Progenitor cell of endocrine pancreas (in vitro differentiated cells): ENCODE results near the gene HOXD4. TPM values are rescaled to one million over a fixed set of nuclear protein-coding genes. Genes with fewer than 3 reads are reported as not detected.

Experiments used
- DNase-seq: peaks from one replicate; pipeline ENCODE4 v3.0.0; 2021; ENCODE audit warnings: low spot score; ENCODE audit not compliant: unreplicated experiment
- H3K27ac Mint-ChIP-seq: 2 replicates; pipeline ENCODE4 v1.8.0; 2021; ENCODE audit warnings: mild to moderate bottlenecking, moderate library complexity, mixed read lengths
- H3K27me3 Mint-ChIP-seq: 2 replicates; pipeline ENCODE4 v1.8.0; 2021; ENCODE audit warnings: mixed read lengths
- H3K36me3 Mint-ChIP-seq: 2 replicates; pipeline ENCODE4 v1.8.0; 2022; ENCODE audit warnings: mixed read lengths; ENCODE audit not compliant: insufficient read depth
- H3K4me1 Mint-ChIP-seq: 2 replicates; pipeline ENCODE4 v1.8.0; 2021; ENCODE audit warnings: low read depth, mixed read lengths
- H3K4me3 Mint-ChIP-seq: 2 replicates; pipeline ENCODE4 v1.8.0; 2021; ENCODE audit warnings: low read depth, mild to moderate bottlenecking, moderate library complexity, mixed read lengths
- H3K9me3 Mint-ChIP-seq: 2 replicates; pipeline ENCODE4 v1.8.0; 2021; ENCODE audit warnings: low read depth, mixed read lengths
- total RNA-seq: library from RNA; stranded (reverse); gene quantifications from 2 replicates; pipeline ENCODE4 v1.2.1, GENCODE V29; 2021
- TF ChIP-seq, protein P1 (sequence below): fragments of 200-600 bp; sonication (generic); IDR thresholded peaks from one replicate; pipeline ENCODE4 v1.5.0; 2021; ENCODE audit warnings: antibody characterized with exemption, mild to moderate bottlenecking; ENCODE audit not compliant: unreplicated experiment

Gene HOXD4
- total RNA-seq, 1 donor from 2014 or later, result not detected

GRCh38 chr2:176160251-176160985 is 9.1 kb downstream of the HOXD4 start:
- no peak for DNase-seq
- Mint-ChIP-seq H3K9me3 (no peaks in the 10 kb centered on the region), H3K27ac (no peak overlapping the region), H3K4me1 (peaks cover 3% of the 10 kb centered on the region), H3K4me3 (no peak overlapping the region), H3K36me3 (no peaks in the 10 kb centered on the region), H3K27me3 (peaks cover 94% of the 10 kb centered on the region)
- TF ChIP-seq, protein P1, sequence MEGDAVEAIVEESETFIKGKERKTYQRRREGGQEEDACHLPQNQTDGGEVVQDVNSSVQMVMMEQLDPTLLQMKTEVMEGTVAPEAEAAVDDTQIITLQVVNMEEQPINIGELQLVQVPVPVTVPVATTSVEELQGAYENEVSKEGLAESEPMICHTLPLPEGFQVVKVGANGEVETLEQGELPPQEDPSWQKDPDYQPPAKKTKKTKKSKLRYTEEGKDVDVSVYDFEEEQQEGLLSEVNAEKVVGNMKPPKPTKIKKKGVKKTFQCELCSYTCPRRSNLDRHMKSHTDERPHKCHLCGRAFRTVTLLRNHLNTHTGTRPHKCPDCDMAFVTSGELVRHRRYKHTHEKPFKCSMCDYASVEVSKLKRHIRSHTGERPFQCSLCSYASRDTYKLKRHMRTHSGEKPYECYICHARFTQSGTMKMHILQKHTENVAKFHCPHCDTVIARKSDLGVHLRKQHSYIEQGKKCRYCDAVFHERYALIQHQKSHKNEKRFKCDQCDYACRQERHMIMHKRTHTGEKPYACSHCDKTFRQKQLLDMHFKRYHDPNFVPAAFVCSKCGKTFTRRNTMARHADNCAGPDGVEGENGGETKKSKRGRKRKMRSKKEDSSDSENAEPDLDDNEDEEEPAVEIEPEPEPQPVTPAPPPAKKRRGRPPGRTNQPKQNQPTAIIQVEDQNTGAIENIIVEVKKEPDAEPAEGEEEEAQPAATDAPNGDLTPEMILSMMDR, result no peak

- Mint-ChIP-seq H3K27ac (no peak overlapping the region), H3K27me3 (peaks cover 94% of the 10 kb centered on the region), H3K4me1 (peaks cover 3% of the 10 kb centered on the region), H3K36me3 (no peaks in the 10 kb centered on the region), H3K4me3 (no peak overlapping the region), H3K9me3 (no peaks in the 10 kb centered on the region)
- no peak for DNase-seq
- TF ChIP-seq, protein P1, result no peak
These were observed 9.9 kb downstream of the HOXD4 start for GRCh38 chr2:176160986-176161824.

DNA sequence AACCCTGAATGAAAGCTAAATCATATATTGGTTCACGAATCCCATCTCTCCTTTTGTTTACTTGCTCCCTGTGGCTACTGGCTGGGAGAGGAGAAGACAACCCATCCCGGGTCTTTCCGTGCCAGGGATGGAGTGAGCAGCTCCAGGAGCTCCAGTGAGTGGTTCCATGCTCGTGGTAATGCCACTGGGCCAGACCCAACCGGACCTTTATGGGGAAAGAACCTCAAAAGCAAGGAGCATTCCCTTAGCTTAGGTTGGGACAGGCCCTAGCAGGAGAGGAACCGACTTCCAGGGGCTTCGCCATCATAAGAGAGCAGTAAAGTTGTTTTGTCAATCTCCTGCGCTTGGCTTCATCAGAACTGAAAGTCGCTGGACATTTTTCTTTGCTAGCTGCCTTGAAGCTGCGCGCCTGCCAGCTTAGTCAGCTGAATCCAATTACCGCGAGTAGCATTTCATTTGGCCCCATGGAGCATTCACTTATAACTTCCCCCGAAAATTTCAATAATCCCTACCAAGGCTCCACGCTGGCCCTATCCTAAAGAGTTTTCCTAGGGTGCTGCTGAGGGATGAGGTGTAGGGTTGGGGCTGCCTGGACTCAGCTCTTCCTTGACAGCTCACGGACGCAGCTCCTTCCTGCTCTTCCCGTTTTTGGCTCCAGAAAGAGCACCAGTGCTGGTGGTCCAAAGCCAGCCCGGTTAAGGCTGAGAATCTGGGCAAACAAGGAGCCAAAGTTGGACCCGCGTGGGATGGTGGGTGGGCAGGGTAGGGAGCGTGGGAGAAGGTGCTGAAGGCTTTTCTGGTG is 10.7 kb downstream of the HOXD4 start:
- H3K36me3 Mint-ChIP-seq, result no peaks in the 10 kb centered on the region
- H3K9me3 Mint-ChIP-seq, result no peaks in the 10 kb centered on the region
- H3K4me3 Mint-ChIP-seq, result no peak overlapping the region
- H3K27me3 Mint-ChIP-seq, result peaks cover 95% of the 10 kb centered on the region
- H3K27ac Mint-ChIP-seq, result no peak overlapping the region
- no peak for DNase-seq
- H3K4me1 Mint-ChIP-seq, result peaks cover 3% of the 10 kb centered on the region
- TF ChIP-seq, protein P1, result no peak

DNA sequence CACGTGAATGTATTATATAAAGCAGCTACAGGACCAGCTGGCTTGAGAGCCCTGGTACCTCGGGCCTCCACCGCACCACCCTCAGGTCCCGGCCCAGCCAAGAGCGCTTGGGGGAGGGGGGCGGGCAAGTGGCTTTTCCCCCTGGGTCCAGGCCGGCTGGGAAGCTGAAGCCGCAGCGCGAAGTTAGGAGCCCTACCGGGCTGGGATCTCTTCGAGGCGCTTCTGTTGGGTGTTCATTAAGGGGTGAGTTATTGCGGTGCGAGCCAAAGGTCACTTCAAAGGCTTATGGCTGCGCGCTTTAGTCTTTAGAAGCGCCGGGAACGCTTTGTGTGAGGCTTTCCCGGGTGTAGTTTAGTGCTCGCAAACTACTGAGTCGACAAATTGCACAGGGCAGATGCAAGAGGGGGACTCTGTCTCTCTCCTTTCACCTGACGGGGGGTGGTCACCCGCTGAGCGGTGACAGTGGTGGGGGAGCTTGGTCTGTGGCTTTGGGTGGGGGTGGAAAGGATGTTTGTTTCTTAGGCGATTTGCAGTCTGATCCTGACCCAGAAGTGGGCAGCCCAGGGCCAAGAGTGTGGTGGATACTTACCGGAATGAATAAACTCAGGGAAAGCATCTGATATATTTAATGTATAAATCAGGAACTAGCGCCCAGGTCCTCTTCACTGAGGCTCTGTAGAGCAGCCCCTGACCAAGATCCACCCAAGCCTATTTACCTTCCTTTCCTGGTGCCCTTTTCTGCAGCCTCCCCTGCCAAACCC is 11.7 kb downstream of the HOXD4 start:
- DNase-seq, result no peak
- Mint-ChIP-seq H3K36me3 (no peaks in the 10 kb centered on the region), H3K27ac (no peak overlapping the region), H3K27me3 (peaks cover 97% of the 10 kb centered on the region), H3K4me1 (peaks cover 2% of the 10 kb centered on the region), H3K4me3 (no peak overlapping the region), H3K9me3 (no peaks in the 10 kb centered on the region)
- TF ChIP-seq, protein P1, result no peak
